HG02588 (cell line): ENCODE data around the gene CNTNAP1.

Source experiments
- ATAC-seq: cut with Tn5 transposase; IDR thresholded peaks from one replicate; pipeline ENCODE4 v1.9.1; 2021; ENCODE audit warnings: mild to moderate bottlenecking, moderate library complexity; ENCODE audit not compliant: unreplicated experiment

Gene CNTNAP1

DNA sequence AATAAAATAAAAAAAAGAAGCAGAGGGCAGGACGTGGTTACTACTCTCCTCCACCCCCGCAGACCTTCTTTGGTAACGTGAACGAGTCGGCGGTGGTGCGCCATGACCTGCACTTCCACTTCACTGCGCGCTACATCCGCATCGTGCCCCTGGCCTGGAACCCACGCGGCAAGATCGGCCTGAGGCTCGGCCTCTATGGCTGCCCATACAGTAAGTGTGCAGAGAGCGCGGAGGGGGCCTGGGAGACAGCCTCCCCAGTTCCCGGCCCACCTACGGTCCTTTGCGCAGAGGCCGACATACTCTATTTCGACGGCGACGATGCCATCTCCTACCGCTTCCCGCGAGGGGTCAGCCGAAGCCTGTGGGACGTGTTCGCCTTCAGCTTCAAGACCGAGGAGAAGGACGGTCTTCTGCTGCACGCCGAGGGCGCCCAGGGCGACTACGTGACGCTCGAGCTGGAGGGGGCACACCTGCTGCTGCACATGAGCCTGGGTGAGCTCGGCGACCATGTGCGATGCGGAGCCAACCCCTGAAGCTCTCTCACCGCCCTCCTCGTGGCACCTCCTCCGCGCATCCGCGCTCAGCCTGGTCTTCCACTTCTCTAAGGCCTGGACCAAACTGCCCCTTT lies 2.7 kb downstream of the CNTNAP1 start:
- ATAC-seq, result no peak

DNA sequence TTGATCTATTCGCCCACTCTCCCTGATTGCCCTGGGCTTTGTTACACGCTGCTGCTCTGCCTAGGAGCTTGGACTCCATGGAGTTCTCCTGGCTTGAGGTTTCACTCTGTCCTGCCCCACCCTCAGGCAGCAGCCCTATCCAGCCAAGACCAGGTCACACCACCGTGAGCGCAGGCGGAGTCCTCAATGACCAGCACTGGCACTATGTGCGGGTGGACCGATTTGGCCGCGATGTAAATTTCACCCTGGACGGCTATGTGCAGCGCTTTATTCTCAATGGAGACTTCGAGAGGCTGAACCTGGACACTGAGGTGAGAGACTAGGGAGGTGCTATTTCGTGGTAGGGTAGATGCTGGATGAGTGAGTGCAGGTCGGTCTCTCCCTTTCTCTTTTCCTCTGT lies 3.5 kb downstream of the CNTNAP1 start:
- no peak for ATAC-seq

DNA sequence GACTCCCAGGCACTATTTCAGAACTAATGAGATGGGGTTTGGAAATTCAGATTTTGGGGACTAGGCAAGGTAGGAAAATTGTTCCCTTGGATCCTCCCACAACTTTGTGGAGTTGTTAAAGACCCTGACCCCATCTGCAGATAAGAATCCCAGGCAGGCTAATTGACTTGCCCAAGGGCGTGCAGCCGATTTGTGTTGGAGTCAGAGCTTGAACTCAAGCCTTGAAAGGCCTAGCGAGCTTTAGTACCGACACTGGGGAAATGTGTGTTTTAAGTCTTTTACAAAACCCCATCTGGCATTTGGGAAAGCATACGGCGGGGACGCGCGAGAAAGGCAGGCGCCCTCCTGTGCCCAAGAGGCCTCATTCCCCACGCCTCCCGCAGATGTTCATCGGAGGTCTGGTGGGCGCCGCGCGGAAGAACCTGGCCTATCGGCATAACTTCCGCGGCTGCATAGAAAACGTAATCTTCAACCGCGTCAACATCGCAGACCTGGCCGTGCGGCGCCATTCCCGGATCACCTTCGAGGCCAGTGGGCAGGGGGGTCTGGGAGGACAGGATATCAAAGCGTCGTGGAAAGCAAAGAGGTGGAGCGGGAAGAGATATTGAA lies 4.3 kb downstream of the CNTNAP1 start:
- ATAC-seq, result no peak

DNA sequence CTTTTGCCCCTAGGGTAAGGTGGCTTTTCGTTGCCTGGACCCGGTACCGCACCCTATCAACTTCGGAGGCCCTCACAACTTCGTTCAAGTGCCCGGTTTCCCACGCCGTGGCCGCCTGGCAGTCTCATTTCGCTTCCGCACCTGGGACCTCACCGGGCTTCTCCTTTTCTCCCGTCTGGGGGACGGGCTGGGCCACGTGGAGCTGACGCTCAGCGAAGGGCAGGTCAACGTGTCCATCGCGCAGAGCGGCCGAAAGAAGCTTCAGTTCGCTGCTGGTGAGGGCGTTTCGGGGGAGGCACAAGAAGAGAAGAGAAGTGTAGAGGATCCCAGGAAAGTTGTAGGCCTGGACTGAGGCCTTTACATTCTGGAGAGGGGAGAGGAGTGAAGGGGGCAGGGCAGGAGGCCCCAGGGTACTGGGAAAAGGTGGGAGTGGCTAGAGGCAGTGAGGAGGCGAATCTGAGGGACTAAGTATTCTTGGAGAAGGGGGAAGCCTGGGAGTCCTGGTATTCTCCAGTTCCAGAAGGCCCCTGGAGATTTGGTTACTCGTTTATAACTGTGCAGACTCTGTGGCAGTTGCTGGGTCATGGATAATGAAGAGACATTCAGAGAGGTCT lies 5.5 kb downstream of the CNTNAP1 start:
- ATAC-seq, result no peak

DNA sequence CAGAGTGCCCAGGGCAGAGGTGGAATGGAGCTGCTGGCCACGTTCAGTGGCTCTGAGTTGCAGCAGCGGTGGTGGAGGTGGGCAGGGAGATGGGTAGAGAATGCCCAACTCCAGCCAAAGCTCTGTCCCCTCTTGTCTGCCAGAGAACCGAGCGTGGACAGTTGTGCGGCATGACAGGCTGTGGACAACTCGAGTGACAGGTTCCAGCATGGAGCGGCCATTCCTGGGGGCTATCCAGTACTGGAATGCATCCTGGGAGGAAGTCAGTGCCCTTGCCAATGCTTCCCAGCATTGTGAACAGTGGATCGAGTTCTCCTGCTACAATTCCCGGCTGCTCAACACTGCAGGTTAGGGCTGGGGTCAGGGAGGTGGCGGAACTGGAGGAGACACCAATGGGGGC lies 8.3 kb downstream of the CNTNAP1 start:
- ATAC-seq, result no peak

DNA sequence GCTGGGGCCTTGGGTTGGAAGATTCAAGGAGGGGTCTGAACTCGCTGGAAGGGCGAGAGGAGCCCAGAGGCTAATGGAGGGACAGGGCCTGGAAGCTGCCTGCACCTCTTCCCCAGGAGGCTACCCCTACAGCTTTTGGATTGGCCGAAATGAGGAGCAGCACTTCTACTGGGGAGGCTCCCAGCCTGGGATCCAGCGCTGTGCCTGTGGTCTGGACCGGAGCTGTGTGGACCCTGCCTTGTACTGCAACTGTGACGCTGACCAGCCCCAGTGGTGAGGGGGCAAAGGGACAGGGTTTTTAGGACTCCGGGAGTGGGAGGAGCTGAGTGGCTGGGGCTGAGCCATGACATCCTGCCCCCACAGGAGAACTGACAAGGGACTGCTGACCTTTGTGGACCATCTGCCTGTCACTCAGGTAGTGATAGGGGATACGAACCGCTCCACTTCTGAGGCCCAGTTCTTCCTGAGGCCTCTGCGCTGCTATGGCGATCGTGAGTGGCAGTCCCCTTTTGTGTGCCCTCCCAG lies 8.8 kb downstream of the CNTNAP1 start:
- ATAC-seq, result no peak

DNA sequence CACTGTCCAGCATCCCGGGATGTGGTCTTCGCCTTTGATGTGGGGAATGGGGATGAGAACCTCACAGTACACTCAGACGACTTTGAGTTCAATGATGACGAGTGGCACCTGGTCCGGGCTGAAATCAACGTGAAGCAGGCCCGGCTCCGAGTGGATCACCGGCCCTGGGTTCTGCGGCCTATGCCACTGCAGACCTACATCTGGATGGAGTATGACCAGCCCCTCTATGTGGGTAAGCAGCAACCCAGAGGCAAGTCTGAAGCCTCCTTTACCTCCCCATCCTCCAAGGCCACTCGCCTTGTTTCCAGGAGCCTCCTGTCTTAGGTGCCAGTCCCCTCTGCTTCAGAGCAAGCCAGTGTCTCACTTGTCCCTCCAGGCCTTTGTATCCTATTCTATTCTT lies 10.2 kb downstream of the CNTNAP1 start:
- no peak for ATAC-seq

DNA sequence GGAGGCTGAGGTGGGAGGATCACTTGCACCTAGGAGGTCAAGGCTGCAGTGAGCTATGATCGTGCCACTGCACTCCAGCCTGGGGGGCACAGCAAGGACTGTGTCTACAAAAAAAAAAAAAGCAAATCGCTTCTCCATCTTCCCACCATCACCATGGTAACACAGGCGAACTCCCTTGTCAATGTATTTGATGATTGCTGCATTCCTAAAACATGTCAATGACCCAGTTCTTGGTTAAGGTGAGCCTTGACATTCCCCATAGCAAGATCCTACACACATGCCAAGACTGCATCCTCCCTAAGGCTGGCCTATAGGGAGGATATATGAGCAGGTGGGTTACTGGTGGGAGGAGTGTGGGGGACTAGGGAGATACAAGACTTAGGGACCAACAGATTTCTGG lies 12.2 kb downstream of the CNTNAP1 start:
- ATAC-seq, result no peak

DNA sequence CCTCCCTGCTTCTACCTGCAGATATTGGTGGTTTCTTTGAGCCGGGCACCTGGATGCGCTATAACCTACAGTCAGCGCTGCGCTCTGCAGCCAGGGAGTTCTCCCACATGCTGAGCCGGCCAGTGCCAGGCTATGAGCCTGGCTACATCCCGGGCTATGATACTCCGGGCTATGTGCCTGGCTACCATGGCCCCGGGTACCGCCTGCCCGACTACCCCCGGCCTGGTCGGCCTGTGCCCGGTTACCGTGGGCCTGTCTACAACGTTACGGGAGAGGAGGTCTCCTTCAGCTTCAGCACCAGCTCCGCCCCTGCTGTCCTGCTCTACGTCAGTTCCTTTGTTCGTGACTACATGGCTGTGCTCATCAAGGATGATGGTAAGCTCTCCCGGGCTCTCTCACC lies 13.2 kb downstream of the CNTNAP1 start:
- ATAC-seq, result no peak

DNA sequence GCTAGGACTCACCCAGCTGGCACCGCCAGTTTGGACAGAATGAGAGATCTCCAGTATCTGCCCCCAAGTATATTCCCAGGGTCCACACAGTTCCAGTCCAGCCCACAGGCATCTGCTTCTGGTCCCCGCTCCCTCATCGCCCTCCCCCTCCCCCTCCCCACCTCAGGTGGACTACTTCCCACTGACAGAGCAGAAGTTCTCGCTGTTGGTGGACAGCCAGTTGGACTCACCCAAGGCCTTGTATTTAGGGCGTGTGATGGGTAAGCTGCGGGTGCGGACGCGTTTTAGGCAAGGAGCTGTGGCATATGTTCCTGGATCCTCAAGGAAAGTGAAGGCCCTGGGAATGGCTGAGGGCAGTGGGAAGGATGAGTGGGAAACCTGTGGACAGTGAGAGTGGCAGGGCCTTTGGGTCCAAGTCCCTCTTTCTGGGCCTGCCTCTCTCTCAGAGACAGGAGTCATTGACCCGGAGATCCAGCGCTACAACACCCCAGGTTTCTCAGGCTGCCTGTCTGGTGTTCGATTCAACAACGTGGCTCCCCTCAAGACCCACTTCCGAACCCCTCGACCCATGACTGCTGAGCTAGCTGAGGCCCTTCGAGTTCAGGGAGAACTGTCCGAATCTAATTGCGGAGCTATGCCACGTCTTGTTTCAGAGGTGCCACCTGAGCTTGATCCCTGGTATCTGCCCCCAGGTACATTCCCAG lies 14.9 kb downstream of the CNTNAP1 start:
- ATAC-seq, result no peak

DNA sequence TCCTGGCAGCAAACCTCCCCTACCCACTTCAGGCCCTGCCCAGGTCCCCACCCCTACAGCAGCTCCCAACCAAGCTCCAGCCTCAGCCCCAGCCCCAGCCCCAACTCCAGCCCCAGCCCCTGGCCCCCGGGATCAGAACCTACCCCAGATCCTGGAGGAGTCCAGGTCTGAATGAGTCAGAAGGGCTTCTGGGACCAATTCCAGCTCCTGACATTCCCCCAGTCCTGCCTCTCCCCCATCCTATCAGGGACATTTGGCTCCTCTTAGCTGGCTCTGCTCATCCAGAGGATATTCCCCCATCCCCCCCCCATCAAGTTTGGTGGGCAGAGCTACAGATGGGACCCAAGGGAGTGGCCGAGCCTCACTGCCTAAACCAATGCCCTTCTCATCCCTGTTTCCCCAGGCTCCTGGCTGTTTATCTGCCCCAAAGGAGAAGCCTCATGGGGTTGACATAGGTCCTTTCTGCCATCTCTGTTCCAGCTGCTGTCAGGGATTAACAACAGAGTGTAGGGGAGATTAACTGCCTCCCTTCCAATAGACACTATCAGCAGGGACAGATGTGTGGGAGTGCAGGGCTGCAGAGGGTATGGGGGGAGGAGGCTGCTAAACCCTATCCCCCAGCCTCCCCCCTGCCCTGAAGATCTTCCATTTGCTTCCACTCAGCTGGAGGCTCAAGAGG lies 16.5 kb downstream of the CNTNAP1 start:
- ATAC-seq, result no peak

DNA sequence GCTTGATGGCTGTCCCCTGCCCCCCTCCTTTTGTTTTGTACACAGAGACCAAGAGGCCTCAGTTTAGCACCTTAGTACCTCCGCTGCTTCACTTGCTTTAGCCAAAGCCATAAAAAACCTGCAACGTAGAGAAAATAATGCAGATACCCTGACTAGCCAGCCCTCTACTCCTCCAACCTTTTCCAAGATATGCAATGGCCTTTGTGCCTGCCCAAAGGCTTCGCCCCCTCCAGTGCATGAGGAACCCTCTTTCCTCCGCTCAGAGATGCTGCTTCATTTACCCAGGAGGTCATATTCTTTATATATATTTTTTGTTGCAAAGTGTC lies 17.0 kb downstream of the CNTNAP1 start:
- ATAC-seq, result no peak

DNA sequence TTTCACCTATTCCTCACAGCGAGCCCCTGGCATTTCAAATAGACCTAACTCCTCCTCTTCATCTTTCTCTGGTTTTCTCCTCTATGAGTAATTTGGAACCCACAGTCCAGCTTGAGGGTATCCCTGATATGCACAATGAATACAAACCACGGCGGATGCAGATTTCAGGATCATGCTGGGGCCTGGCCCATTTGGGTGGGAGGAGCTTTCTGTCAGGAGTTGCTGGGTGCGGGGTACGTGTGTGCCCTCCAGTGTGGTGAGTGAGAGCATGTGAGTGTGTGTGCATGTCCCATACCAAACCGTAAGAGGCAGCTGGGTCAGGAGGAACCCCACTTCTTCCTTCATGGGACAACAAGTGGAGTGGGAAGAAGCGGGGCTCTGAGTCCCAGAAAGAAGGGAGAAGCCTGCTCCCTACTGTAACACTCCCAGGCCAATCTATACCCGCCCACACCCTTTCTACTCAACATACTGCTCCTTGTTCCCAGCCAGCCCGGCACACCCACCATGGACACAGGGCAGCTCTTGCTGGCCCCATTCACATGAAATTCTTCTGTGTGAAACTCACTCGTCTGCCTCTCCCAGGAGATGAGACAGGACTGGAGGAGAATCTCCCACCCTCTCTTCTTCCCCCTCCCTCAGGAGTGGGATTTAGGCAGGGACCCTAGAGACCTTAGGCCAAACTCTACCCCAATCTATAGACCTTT lies 18.4 kb downstream of the CNTNAP1 start:
- ATAC-seq, result no peak

DNA sequence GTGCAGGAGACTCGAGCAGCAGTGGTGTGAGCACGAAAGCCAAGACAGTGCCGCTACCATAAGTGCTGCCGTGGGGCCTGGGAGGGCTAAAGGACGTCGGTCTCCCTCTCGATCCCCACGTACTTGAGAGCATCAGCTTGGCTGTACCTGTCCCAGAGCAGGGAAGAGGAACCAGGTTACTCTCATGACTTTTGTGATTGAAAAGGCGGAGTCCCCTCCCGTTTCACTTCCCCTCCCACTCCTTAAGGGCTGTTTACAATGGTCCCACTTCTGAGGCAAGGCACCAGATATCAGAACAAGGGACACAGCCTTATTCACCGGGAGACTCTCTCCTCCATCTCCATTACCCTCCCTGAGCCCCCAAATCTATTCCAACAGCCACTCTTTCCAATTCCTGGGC lies 20.1 kb downstream of the CNTNAP1 start:
- no peak for ATAC-seq

DNA sequence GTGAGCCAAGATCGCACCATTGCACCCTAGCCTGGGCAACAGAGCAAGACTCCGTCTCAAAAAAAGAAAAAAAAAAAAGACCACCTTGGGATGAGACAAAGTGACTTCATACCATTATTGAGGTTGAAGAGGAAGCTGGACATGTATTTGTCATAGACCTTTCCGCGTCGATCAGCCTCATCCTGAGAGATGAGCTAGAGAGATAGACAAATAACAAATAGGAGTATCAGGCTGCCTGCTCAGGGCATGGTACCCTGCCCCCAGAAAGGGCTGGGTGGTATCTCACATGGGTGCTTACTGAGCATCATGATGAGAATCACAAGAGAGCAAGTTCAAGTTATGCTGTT lies 22.1 kb downstream of the CNTNAP1 start:
- peak; percentile 8 for ATAC-seq

DNA sequence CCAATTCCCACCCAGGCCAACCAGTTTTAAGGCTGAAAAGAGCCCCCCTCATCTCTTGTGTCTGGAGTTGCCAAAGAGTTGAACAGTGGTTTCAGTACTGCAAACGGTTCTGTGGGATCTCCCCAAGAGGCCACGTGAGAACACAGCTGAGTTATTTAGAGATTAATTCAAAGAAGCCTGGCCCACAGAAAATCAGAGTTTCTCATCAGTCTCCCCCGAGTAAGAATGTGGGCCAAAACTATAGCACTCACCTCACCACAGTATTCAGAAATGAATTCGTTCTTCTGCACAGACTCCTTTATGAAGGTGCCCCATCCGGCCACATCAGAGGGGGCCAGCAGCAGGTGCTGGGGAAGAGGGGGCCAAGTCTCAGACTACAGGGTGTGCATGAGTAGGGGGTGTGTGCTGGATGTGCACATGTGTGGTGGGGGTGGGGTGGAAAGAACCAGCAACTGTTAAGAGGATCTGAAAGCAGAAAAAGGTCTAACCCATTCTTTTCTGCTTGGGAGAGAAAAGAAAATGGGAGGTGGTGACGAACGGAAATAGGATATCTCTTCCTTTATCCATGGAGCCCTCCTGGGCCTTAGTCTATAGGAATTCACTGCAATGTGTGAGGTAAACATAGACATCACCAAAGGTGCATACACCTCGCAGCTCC lies 22.6 kb downstream of the CNTNAP1 start:
- ATAC-seq, result peak; percentile 66

DNA sequence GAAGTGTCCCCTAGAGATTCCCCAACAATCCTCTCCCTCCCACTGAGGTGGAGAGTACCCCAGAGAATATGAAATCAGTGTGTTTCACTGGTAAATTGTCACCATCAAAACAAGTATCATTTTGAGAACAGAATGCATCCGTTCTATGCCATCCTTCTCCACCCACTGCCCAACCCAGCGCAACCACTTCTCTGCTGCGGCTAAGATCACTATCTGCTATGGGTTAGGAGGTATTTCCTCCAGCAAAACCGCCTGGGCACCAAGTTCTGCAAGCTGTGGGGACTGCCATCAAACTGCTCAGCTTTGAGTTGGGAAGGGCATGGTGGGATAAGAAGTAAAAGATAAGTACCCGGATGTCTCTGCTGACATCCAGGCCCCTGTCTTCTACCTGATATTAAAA lies 24.4 kb downstream of the CNTNAP1 start:
- no peak for ATAC-seq

DNA sequence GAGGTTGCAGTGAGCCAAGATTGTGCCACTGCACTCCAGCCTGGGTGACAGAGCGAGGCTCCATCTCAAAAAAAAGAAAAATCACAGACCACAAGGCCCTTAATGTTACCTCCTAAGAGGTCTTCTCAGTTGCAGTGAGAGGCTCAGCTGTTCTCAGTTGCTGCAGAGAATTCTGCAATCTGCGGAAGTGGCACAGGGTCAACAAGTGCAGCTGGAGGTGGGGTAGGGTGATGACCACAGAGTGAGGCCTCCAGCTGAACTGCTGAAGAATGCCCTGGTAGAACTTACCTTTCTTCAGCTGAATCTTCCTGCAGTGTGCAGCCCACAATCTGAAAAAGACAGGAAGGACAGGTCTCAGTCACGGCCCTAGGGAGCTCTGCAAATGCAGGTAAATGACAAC lies 26.3 kb downstream of the CNTNAP1 start:
- ATAC-seq, result no peak

DNA sequence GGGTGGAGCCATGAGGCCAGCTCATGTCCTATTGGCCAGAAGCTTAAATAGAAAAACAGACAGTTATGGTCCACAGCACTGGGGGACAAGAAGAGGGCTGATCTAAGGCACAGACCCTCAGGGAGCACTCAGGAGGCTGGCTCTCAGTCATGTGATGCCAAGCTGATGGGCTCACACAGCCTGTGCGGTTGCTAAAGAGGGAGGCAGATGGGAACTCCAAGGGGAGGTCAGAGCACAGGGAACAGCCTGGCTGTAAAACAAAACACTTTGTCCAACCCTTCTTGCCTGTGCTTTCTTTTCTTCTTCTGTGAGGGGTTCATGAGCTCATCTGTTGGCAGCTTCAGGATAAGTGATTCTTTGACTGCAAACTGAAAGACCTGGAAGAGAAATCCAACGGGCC lies 27.2 kb downstream of the CNTNAP1 start:
- ATAC-seq, result no peak

DNA sequence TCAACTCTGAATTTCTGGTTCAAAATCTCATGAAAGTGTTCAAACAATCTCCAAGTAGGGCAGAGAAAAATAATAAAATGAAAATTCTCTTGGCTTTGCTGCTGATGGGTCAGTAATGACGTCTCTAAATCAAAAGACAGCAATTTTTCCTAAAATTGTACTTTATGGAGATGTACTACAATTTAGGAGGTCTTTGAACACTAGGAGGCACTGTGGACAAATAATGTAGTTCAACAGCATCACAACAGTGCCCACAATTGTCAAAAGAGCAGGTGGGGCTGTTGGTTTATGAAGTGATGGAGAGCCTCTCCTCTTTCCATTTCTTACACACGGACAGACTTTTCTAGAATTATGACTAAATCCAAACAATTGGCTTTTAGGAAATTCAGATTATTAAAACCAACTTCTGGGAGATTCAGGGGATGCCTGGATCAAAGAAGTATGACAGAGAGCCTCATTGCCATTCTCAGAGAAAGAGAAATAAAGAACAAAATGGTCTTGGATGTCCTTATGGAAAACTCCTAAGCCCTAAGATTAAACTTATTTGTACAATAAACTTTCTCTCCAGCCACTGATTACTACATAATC lies 38.8 kb downstream of the CNTNAP1 start:
- ATAC-seq, result no peak
